CD4-positive, alpha-beta T cell (primary cell): ENCODE data around the gene KRT33B. TPM values are rescaled to one million over a fixed set of nuclear protein-coding genes. Genes with fewer than 3 reads are reported as not detected.

Experiments used
- ATAC-seq: fragments of 200-7000 bp; cut with Tn5 transposase; one replicate; pipeline ENCODE4 v1.10.0; 2022; ENCODE audit warnings: mild to moderate bottlenecking; ENCODE audit not compliant: poor library complexity
- CTCF ChIA-PET: fragments of 350-600 bp; sonication (Branson Sonifier 250); formaldehyde crosslinking; loops from one replicate; lab custom pipeline; 2021; ENCODE audit warnings: antibody characterized with exemption, inconsistent platforms; lab: Charles Lee
- POLR2A ChIA-PET: fragments of 350-600 bp; sonication (Branson Sonifier 250); formaldehyde crosslinking; loops from one replicate; lab custom pipeline; 2021; ENCODE audit warnings: antibody characterized with exemption, inconsistent platforms; lab: Charles Lee
- DNase-seq, 14 experiments: peaks; one replicate each; pipeline ENCODE4 v3.0.0-alpha.2; 2013 to 2020; ENCODE audit warnings: mixed read lengths in 2 of 14
- H3K27ac ChIP-seq, 2 donors: one replicate each; pipeline versions ENCODE4 v1.5.1 to v1.7.0; 2013; ENCODE audit warnings: low read length in 2 of 2, low read depth in 1 of 2, mild to moderate bottlenecking in 1 of 2
- H3K27me3 ChIP-seq, 2 experiments: 1 replicate in 1 of 2; 2 replicates in 1 of 2; pipeline versions ENCODE4 v1.6.1 to v1.7.0; 2013; ENCODE audit warnings: low read length in 2 of 2, control low read depth in 1 of 2, mild to moderate bottlenecking in 1 of 2, moderate library complexity in 1 of 2; ENCODE audit not compliant: insufficient read depth in 2 of 2, control insufficient read depth in 1 of 2
- H3K36me3 ChIP-seq: one replicate; pipeline ENCODE4 v1.6.1; 2013; ENCODE audit warnings: low read length, control low read depth; ENCODE audit not compliant: insufficient read depth
- H3K4me1 ChIP-seq: one replicate; pipeline ENCODE4 v1.6.1; 2013; ENCODE audit warnings: low read length, control low read depth; ENCODE audit not compliant: insufficient read depth
- H3K4me3 ChIP-seq: one replicate; pipeline ENCODE4 v1.5.1; 2013; ENCODE audit warnings: mild to moderate bottlenecking, low read length, moderate library complexity
- H3K9me3 ChIP-seq, 2 experiments: 1 replicate in 1 of 2; 2 replicates in 1 of 2; pipeline versions ENCODE4 v1.6.1 to v1.7.0; 2013; ENCODE audit warnings: low read length in 2 of 2, mild to moderate bottlenecking in 2 of 2, control low read depth in 1 of 2, moderate library complexity in 1 of 2; ENCODE audit not compliant: control insufficient read depth in 1 of 2, insufficient read depth in 1 of 2
- H3K27ac Mint-ChIP-seq: one replicate; pipeline ENCODE4 v1.8.0; 2020; ENCODE audit warnings: mixed read lengths
- H3K27me3 Mint-ChIP-seq: one replicate; pipeline ENCODE4 v1.8.0; 2021; ENCODE audit warnings: mixed read lengths
- H3K36me3 Mint-ChIP-seq: one replicate; pipeline ENCODE4 v1.8.0; 2021; ENCODE audit warnings: low read depth, mixed read lengths
- H3K4me1 Mint-ChIP-seq: one replicate; pipeline ENCODE4 v1.8.0; 2021; ENCODE audit warnings: low read depth, mixed read lengths
- H3K4me3 Mint-ChIP-seq: one replicate; pipeline ENCODE4 v1.8.0; 2020; ENCODE audit warnings: mild to moderate bottlenecking, mixed read lengths
- H3K9me3 Mint-ChIP-seq: one replicate; pipeline ENCODE4 v1.8.0; 2020; ENCODE audit warnings: mixed read lengths
- CTCF ChIP-seq: fragments of 200-600 bp; IDR thresholded peaks from one replicate; pipeline ENCODE4 v1.8.0; 2022; ENCODE audit warnings: antibody characterized with exemption, mild to moderate bottlenecking
- intact Hi-C, 2 experiments: fragments of 100-400 bp; cut with DNase I in 1 of 2; cut with micrococcal nuclease in 1 of 2; formaldehyde crosslinking; loops; one replicate each; pipeline versions ENCODE4 v1.15.1 to v1.9.0; 2023 to 2025; cut with DNase I, micrococcal nuclease
- total RNA-seq, 174 experiments: library from RNA in 2 of 174; stranded (reverse) in 2 of 174; gene quantifications; one replicate each; pipeline ENCODE4 v1.2.3 and lab custom pipeline; 2021 to 2026

Gene KRT33B
- total RNA-seq, 2 experiments from 2014 or later, result not detected

- ChIA-PET POLR2A (no interaction called here), CTCF (no interaction called here)
- no peak for TF ChIP-seq CTCF
- no peaks in the 10 kb centered on the region for H3K36me3 ChIP-seq
- H3K27ac ChIP-seq, result no peak overlapping the region
- Mint-ChIP-seq H3K4me1 (peaks cover 16% of the 10 kb centered on the region), H3K27ac (no peak overlapping the region), H3K36me3 (no peaks in the 10 kb centered on the region), H3K4me3 (no peak overlapping the region), H3K9me3 (no peaks in the 10 kb centered on the region), H3K27me3 (no peaks in the 10 kb centered on the region)
- peaks cover 15% of the 10 kb centered on the region for H3K4me1 ChIP-seq
- H3K9me3 ChIP-seq, result no peaks in the 10 kb centered on the region
- intact Hi-C loops, result no loop called here
- DNase-seq, result no peak
- no peak for ATAC-seq
- H3K27me3 ChIP-seq, result no peaks in the 10 kb centered on the region
- no peak overlapping the region for H3K4me3 ChIP-seq
These were observed 41.6 kb upstream of the KRT33B start for GRCh38 chr17:41411072-41411840.

- no peaks in the 10 kb centered on the region for H3K36me3 ChIP-seq
- H3K4me1 Mint-ChIP-seq, result peaks cover 36% of the 10 kb centered on the region
- H3K27me3 ChIP-seq, result no peaks in the 10 kb centered on the region
- POLR2A ChIA-PET, result interaction anchor here (0.5 kb wide), 1 partner anchor 401 kb away, joined by 3 read pairs; no protein-coding TSS in a partner anchor
- H3K27ac Mint-ChIP-seq, result no peak overlapping the region
- H3K4me3 ChIP-seq, result no peak overlapping the region
- ATAC-seq (no peak), DNase-seq (no peak)
- CTCF ChIA-PET, result no interaction called here
- intact Hi-C loops, result no loop called here
- no peaks in the 10 kb centered on the region for H3K27me3 Mint-ChIP-seq
- peaks cover 36% of the 10 kb centered on the region for H3K4me1 ChIP-seq
- H3K36me3 Mint-ChIP-seq, result no peaks in the 10 kb centered on the region
- no peaks in the 10 kb centered on the region for H3K9me3 Mint-ChIP-seq
- TF ChIP-seq CTCF, result no peak
- H3K4me3 Mint-ChIP-seq, result no peak overlapping the region
- no peaks in the 10 kb centered on the region for H3K9me3 ChIP-seq
- H3K27ac ChIP-seq, result no peak overlapping the region
These were observed 37.6 kb upstream of the KRT33B start for GRCh38 chr17:41407226-41407625.

GRCh38 chr17:41406205-41406604 lies 36.6 kb upstream of the KRT33B start:
- H3K27me3 Mint-ChIP-seq, result no peaks in the 10 kb centered on the region
- intact Hi-C loops, result no loop called here
- no peak for DNase-seq
- ChIA-PET POLR2A (no interaction called here), CTCF (interaction anchor here (1.2 kb wide), 1 partner anchor 84 kb away, joined by 3 read pairs; no protein-coding TSS in a partner anchor)
- TF ChIP-seq CTCF, result no peak
- no peak overlapping the region for H3K27ac Mint-ChIP-seq
- no peaks in the 10 kb centered on the region for H3K27me3 ChIP-seq
- no peaks in the 10 kb centered on the region for H3K9me3 Mint-ChIP-seq
- H3K36me3 Mint-ChIP-seq, result no peaks in the 10 kb centered on the region
- peaks cover 37% of the 10 kb centered on the region for H3K4me1 Mint-ChIP-seq
- peaks cover 36% of the 10 kb centered on the region for H3K4me1 ChIP-seq
- no peak overlapping the region for H3K4me3 Mint-ChIP-seq
- no peak overlapping the region for H3K4me3 ChIP-seq
- no peak overlapping the region for H3K27ac ChIP-seq
- H3K36me3 ChIP-seq, result no peaks in the 10 kb centered on the region
- no peaks in the 10 kb centered on the region for H3K9me3 ChIP-seq
- no peak for ATAC-seq
